GM10266 (cell line): ENCODE measurements around the gene LTN1.
A peak's percentile ranks its signal among the peaks of the same experiment; 100 is the strongest.

Experiments used
- DNase-seq: peaks from one replicate; pipeline ENCODE4 v3.0.0; 2012; ENCODE audit errors: extremely low spot score
- CTCF ChIP-seq: IDR thresholded peaks from 2 replicates; pipeline ENCODE4 v1.5.1; 2012; ENCODE audit warnings: mild to moderate bottlenecking, low read depth; ENCODE audit not compliant: control insufficient read depth, insufficient read depth; ENCODE audit errors: missing control alignments

Gene LTN1

GRCh38 chr21:28899744-28900143 is 92.9 kb downstream of the LTN1 start:
- TF ChIP-seq CTCF = no peak
- no peak for DNase-seq

GRCh38 chr21:28899220-28899619 is 93.5 kb downstream of the LTN1 start:
- no peak for DNase-seq
- TF ChIP-seq CTCF = no peak

GRCh38 chr21:28893687-28894086 is 99.0 kb downstream of the LTN1 start:
- no peak for TF ChIP-seq CTCF
- no peak for DNase-seq

- TF ChIP-seq CTCF = no peak
- DNase-seq = no peak
Observed at GRCh38 chr21:28892199-28893111, 100.2 kb downstream of the LTN1 start.

GRCh38 chr21:28885853-28886177 is 106.9 kb downstream of the LTN1 start:
- no peak for TF ChIP-seq CTCF
- DNase-seq = no peak

GRCh38 chr21:28884976-28885852 is 107.5 kb downstream of the LTN1 start:
- no peak for TF ChIP-seq CTCF
- DNase-seq = peak; percentile 90
